Right lobe of liver (tissue), 6 donors: ENCODE data around the gene GIPC2. TPM values are rescaled to one million over a fixed set of nuclear protein-coding genes. Genes with fewer than 3 reads are reported as not detected.

Experiments used
- ATAC-seq, 4 donors: fragments of 200-7000 bp; cut with Tn5 transposase; one replicate each; pipeline ENCODE4 v1.9.1; 2020; ENCODE audit warnings: mild to moderate bottlenecking in 4 of 4, moderate library complexity in 4 of 4
- DNase-seq, 3 donors: peaks; one replicate each; pipeline ENCODE4 v3.0.0-alpha.2; 2020
- H3K27ac ChIP-seq, 3 donors: fragments of 200-600 bp; one replicate each; pipeline ENCODE4 v1.8.0; 2022
- H3K27me3 ChIP-seq, 2 donors: fragments of 200-600 bp; one replicate each; pipeline ENCODE4 v1.8.0; 2022
- H3K36me3 ChIP-seq, 4 donors: fragments of 200-600 bp; sonication (generic) in 1 of 4; one replicate each; pipeline versions ENCODE4 v1.5.1 to v1.8.0; 2017 to 2022; ENCODE audit warnings: control low read depth in 1 of 4
- H3K4me1 ChIP-seq, 4 donors: fragments of 200-600 bp; sonication (generic) in 1 of 4; one replicate each; pipeline versions ENCODE4 v1.5.1 to v1.8.0; 2017 to 2022; ENCODE audit warnings: control low read depth in 1 of 4
- H3K4me3 ChIP-seq, 3 donors: fragments of 200-600 bp; one replicate each; pipeline ENCODE4 v1.8.0; 2022
- H3K9me3 ChIP-seq, 4 donors: fragments of 200-600 bp; sonication (generic) in 1 of 4; one replicate each; pipeline versions ENCODE4 v1.5.1 to v1.8.0; 2017 to 2022; ENCODE audit warnings: control low read depth in 1 of 4
- CTCF ChIP-seq, 4 donors: fragments of 200-600 bp in 3 of 4; fragments of 450-650 bp in 1 of 4; IDR thresholded peaks; one replicate each; pipeline versions ENCODE4 v1.5.1 to v1.8.0; 2016 to 2022; ENCODE audit warnings: antibody characterized with exemption in 4 of 4, mild to moderate bottlenecking in 2 of 4
- POLR2A ChIP-seq: fragments of 450-650 bp; IDR thresholded peaks from one replicate; pipeline ENCODE4 v1.6.1; 2017; ENCODE audit warnings: antibody characterized with exemption, mild to moderate bottlenecking
- WGBS: methylation state at CpG from one replicate; pipeline ENCODE4 v1.1.6; 2018; ENCODE audit warnings: low coverage, low lambda C conversion rate; ENCODE audit not compliant: insufficient coverage; ENCODE audit errors: missing lambda C conversion rate; 5-methylcytosine and 5-hydroxymethylcytosine counted together
- intact Hi-C, 2 donors: fragments of 100-400 bp; cut with DNase I; formaldehyde crosslinking; loops; one replicate each; pipeline versions ENCODE4 v1.11.2 to v1.14.1; 2022
- total RNA-seq, 6 experiments: library from RNA; depleted of rRNA in 2 of 6; stranded (reverse); fragments of >200 nt in 2 of 6; fragmentation: NEBNext Ultra II Directional in 3 of 6; extraction: Animal tissue kit (Norgen Biotek cat#: 25700) in 3 of 6; gene quantifications; one replicate each; pipeline versions ENCODE4 v1.1.0 to v1.2.4, GENCODE V29; 2016 to 2023
- donor health status: DM: no; HTN: yes; CAD: no.
- donor health status: DM: no; HTN: no; CAD: no.
- donor health status: DM: no; HTN: no; CAD: no.
- donor health status: DM: no; HTN: yes; CAD: no.
- donor health status: DM: no; HTN: yes; CAD: no.

Gene GIPC2
- total RNA-seq, 6 experiments from 2014 or later: 4.7 to 9.8 (median 7.0) TPM

DNA sequence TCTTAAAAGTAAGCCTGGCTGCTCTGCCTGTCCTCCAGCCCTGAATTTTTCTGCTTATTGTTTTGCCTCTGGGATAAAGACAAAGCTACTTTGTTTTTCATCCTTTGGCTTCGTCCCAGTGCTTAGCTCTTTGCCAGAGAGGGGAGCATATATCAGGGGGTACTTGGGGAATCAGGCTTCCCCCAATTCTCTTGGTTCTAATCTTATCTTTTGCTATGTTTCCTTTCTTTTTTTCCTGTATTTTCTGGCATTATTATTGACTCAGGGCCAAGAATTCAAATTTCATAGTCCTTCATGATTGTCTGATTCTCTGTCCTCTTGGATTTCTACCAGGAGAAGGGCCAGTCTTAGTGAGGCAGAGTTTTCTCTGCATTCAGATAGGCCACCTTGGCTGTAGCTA lies 51.2 kb downstream of the GIPC2 start:
- no peaks in the 10 kb centered on the region for H3K27me3 ChIP-seq
- intact Hi-C loops: no loop called here
- TF ChIP-seq CTCF (IDR thresholded peaks at IDR 0.05): no peak
- TF ChIP-seq POLR2A: no peak
- no peak overlapping the region for H3K4me3 ChIP-seq
- DNase-seq (no peak), ATAC-seq (peak; percentile 27 to 62 (median 38))
- no peaks in the 10 kb centered on the region for H3K4me1 ChIP-seq
- no peak overlapping the region for H3K27ac ChIP-seq
- H3K36me3 ChIP-seq: no peaks in the 10 kb centered on the region
- no peaks in the 10 kb centered on the region for H3K9me3 ChIP-seq
- WGBS: 44% methylated on average over 1 of the region's 1 CpG

DNA sequence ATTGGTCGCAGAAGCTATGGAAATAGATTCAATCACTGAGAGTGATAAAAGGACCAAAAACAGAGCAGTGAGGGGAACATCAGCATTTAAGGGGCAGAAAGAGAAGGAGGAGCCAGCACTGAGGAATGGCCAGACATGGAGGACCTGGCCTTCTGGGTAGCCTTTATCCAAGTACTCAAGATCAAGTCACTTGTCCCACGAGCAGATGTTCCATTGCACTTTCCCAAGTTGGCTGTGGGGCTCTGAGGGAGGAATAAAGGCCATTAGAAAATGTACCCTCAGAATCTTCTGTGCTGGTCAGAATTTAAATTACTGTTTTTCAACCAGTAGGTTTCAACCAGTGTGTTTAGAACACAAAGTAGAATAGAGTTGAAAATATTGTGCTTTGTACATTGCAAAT lies 55.3 kb downstream of the GIPC2 start:
- no peak for TF ChIP-seq CTCF (IDR thresholded peaks at IDR 0.05)
- Histone ChIP-seq H3K4me3 (no peak overlapping the region), H3K27ac (peak overlapping the region in 2 of 3 donors; percentile 5 to 63), H3K9me3 (no peaks in the 10 kb centered on the region), H3K36me3 (no peaks in the 10 kb centered on the region), H3K27me3 (no peaks in the 10 kb centered on the region), H3K4me1 (no peaks in the 10 kb centered on the region)
- WGBS: 93% methylated on average over 2 of the region's 2 CpGs
- intact Hi-C loops: no loop called here
- no peak for ATAC-seq
- no peak for DNase-seq

DNA sequence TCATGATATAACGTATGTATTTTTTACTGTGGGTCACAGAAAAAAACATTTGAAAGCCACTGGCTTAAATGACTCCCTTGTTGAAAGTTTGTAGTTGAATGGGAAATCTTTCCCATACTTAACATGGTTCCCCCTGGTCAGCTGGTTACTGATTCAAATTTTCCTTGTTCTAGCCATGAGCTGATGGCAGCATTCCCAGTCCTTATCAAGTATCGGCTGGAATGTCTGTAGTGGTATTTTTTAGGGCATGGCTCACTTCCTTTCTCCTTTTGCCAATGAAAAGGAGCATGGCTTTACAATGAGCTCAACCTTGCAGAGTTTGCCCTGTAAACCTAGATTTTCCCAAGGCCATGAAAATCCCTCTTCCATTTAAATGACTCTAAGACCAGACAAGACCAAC lies 55.7 kb downstream of the GIPC2 start:
- Histone ChIP-seq H3K36me3 (no peaks in the 10 kb centered on the region), H3K4me3 (no peak overlapping the region), H3K27ac (peak overlapping the region in 2 of 3 donors; percentile 5 to 63), H3K4me1 (no peaks in the 10 kb centered on the region), H3K9me3 (no peaks in the 10 kb centered on the region), H3K27me3 (no peaks in the 10 kb centered on the region)
- WGBS: 41% methylated on average over 2 of the region's 2 CpGs
- no peak for TF ChIP-seq POLR2A
- no peak for TF ChIP-seq CTCF (IDR thresholded peaks at IDR 0.05)
- ATAC-seq: peak; percentile 80 to 91 (median 86)
- peak in 1 of 3 donors; percentile 54 for DNase-seq
- intact Hi-C loops: no loop called here

GRCh38 chr1:78102082-78102481 lies 56.3 kb downstream of the GIPC2 start:
- Histone ChIP-seq H3K27me3 (no peaks in the 10 kb centered on the region), H3K36me3 (no peaks in the 10 kb centered on the region), H3K4me3 (no peak overlapping the region), H3K4me1 (no peaks in the 10 kb centered on the region), H3K27ac (peak overlapping the region in 1 of 3 donors; percentile 5), H3K9me3 (no peaks in the 10 kb centered on the region)
- DNase-seq (no peak), ATAC-seq (no peak)
- 93% methylated on average over 3 of the region's 3 CpGs for WGBS
- TF ChIP-seq CTCF (IDR thresholded peaks at IDR 0.05) (no peak), POLR2A (no peak)
- intact Hi-C loops: no loop called here

DNA sequence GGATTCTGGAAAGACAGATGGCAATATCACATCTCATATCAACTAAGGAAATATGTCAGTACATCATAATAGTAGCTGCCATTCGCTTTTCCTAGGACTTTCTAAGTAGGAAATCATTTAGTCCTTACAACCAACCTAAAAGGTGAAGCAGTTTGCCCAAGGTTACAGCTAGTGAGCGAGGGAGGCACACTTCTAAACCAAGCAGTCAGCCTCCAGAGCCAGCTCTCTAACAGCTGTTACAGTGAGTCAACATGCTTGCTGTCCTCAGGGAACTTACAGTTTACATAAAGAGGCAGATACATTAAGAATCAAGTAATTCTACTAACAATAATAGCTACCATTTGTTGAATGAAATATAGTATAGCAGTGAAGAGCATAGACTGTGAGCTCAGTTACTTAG lies 57.1 kb downstream of the GIPC2 start:
- no peak for ATAC-seq
- H3K36me3 ChIP-seq: no peaks in the 10 kb centered on the region
- intact Hi-C loops: no loop called here
- DNase-seq: no peak
- H3K9me3 ChIP-seq: no peaks in the 10 kb centered on the region
- WGBS: 82% methylated on average over 2 of the region's 2 CpGs
- H3K4me3 ChIP-seq: no peak overlapping the region
- H3K27me3 ChIP-seq: no peaks in the 10 kb centered on the region
- no peak overlapping the region for H3K27ac ChIP-seq
- TF ChIP-seq CTCF (IDR thresholded peaks at IDR 0.05) (no peak), POLR2A (no peak)
- H3K4me1 ChIP-seq: no peaks in the 10 kb centered on the region
